CD8-positive, alpha-beta memory T cell (primary cell): Measurements from ENCODE around the gene PTCD1. TPM values are rescaled to one million over a fixed set of nuclear protein-coding genes. Genes with fewer than 3 reads are reported as not detected.
"Not testable (repeated sequence)": the region's sequence is repeated elsewhere in the genome, so short reads cannot be mapped to it uniquely, and the experiment has no call there.

Experiments used
- CTCF ChIA-PET: fragments of 350-600 bp; sonication (Branson Sonifier 250); formaldehyde crosslinking; loops from one replicate; lab custom pipeline; 2021; ENCODE audit warnings: antibody characterized with exemption; lab: Charles Lee
- POLR2A ChIA-PET: fragments of 350-600 bp; sonication (Branson Sonifier 250); formaldehyde crosslinking; loops from one replicate; lab custom pipeline; 2021; ENCODE audit warnings: antibody characterized with exemption; lab: Charles Lee
- DNase-seq, 5 donors: peaks; one replicate each; pipeline versions ENCODE4 v3.0.0 to v3.0.0-alpha.2; 2020 to 2022; ENCODE audit warnings: mixed read lengths in 1 of 5
- H3K27ac ChIP-seq: one replicate; pipeline ENCODE4 v1.7.0; 2013; ENCODE audit warnings: low read depth, mild to moderate bottlenecking, low read length, moderate library complexity
- H3K27me3 ChIP-seq: 2 replicates; pipeline ENCODE4 v1.7.0; 2013; ENCODE audit warnings: low read length, mild to moderate bottlenecking; ENCODE audit not compliant: insufficient read depth, poor library complexity, severe bottlenecking
- H3K36me3 ChIP-seq: 2 replicates; pipeline ENCODE4 v1.7.0; 2013; ENCODE audit warnings: mild to moderate bottlenecking, low read length, moderate library complexity; ENCODE audit not compliant: insufficient read depth
- H3K4me1 ChIP-seq: 2 replicates; pipeline ENCODE4 v1.7.0; 2013; ENCODE audit warnings: mild to moderate bottlenecking, low read length, moderate library complexity; ENCODE audit not compliant: insufficient read depth
- H3K4me3 ChIP-seq: 2 replicates; pipeline ENCODE4 v1.7.0; 2013; ENCODE audit warnings: mild to moderate bottlenecking, low read length
- H3K9me3 ChIP-seq: 2 replicates; pipeline ENCODE4 v1.7.0; 2013; ENCODE audit warnings: mild to moderate bottlenecking, low read length
- H3K27ac Mint-ChIP-seq, 8 donors: one replicate each; pipeline ENCODE4 v1.8.0; 2020 to 2021; ENCODE audit warnings: mixed read lengths in 8 of 8, mild to moderate bottlenecking in 6 of 8, inconsistent platforms in 3 of 8, moderate library complexity in 3 of 8
- H3K27me3 Mint-ChIP-seq, 2 donors: one replicate each; pipeline ENCODE4 v1.8.0; 2020 to 2021; ENCODE audit warnings: mixed read lengths in 2 of 2, mild to moderate bottlenecking in 1 of 2, moderate library complexity in 1 of 2
- H3K36me3 Mint-ChIP-seq, 3 donors: one replicate each; pipeline ENCODE4 v1.8.0; 2020 to 2021; ENCODE audit warnings: mixed read lengths in 3 of 3, inconsistent platforms in 1 of 3, mild to moderate bottlenecking in 1 of 3
- H3K4me1 Mint-ChIP-seq, 3 donors: one replicate each; pipeline ENCODE4 v1.8.0; 2020 to 2021; ENCODE audit warnings: mixed read lengths in 3 of 3, inconsistent platforms in 1 of 3, mild to moderate bottlenecking in 1 of 3
- H3K4me3 Mint-ChIP-seq, 7 donors: one replicate each; pipeline ENCODE4 v1.8.0; 2020 to 2021; ENCODE audit warnings: mixed read lengths in 7 of 7, mild to moderate bottlenecking in 6 of 7, moderate library complexity in 4 of 7, inconsistent platforms in 2 of 7
- H3K9me3 Mint-ChIP-seq, 5 donors: one replicate each; pipeline ENCODE4 v1.8.0; 2020 to 2022; ENCODE audit warnings: mixed read lengths in 5 of 5, mild to moderate bottlenecking in 3 of 5, moderate library complexity in 2 of 5, inconsistent platforms in 1 of 5
- polyA plus RNA-seq: library from polyadenylated mRNA; unstranded; fragments of 300-500 nt; fragmentation: Illumina TruSeq; gene quantifications from one replicate; pipeline ENCODE4 v1.2.3, GENCODE V29; 2021
- total RNA-seq, 2 experiments: library from RNA; stranded (reverse); gene quantifications; one replicate each; pipeline ENCODE4 v1.2.3, GENCODE V29; 2021

Gene PTCD1
- total and polyA plus RNA-seq, 3 experiments from 2014 or later: 4.5 to 11.4 (median 8.4) TPM

DNA sequence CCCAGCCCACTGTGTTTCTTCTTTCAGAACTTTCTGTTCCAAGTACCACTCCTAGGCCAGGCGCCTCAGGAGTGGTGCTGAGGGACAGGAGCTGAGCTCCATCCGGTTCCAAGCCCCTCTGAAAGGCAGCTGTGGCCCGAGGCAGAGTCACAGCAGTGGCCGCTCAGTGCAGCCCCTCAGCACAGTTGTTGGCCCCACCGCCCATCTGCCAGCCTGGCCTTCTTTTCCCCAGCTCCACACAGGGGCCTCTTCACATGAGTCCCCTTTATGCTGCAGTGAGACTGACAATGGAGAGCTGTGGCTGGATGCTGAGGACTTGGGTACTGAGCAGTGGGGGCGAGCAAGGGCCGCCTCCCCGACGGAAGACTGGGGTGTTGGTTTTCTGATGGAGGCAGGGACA is 20.3 kb downstream of the PTCD1 start:
- Histone ChIP-seq H3K27me3 (no peaks in the 10 kb centered on the region), H3K27ac (no peak overlapping the region), H3K4me1 (no peaks in the 10 kb centered on the region), H3K36me3 (peaks cover 51% of the 10 kb centered on the region), H3K4me3 (no peak overlapping the region), H3K9me3 (no peaks in the 10 kb centered on the region)
- Mint-ChIP-seq H3K27ac (peak overlapping the region in 1 of 8 donors; percentile 36), H3K9me3 (no peaks in the 10 kb centered on the region), H3K4me3 (no peak overlapping the region), H3K36me3 (peaks cover under 1 to 88% (median 16%) of the 10 kb centered on the region in 3 donors), H3K27me3 (no peaks in the 10 kb centered on the region), H3K4me1 (peaks cover 4 to 13% (median 6%) of the 10 kb centered on the region in 3 donors)
- CTCF ChIA-PET: no interaction called here
- no peak for DNase-seq
- POLR2A ChIA-PET: no interaction called here

DNA sequence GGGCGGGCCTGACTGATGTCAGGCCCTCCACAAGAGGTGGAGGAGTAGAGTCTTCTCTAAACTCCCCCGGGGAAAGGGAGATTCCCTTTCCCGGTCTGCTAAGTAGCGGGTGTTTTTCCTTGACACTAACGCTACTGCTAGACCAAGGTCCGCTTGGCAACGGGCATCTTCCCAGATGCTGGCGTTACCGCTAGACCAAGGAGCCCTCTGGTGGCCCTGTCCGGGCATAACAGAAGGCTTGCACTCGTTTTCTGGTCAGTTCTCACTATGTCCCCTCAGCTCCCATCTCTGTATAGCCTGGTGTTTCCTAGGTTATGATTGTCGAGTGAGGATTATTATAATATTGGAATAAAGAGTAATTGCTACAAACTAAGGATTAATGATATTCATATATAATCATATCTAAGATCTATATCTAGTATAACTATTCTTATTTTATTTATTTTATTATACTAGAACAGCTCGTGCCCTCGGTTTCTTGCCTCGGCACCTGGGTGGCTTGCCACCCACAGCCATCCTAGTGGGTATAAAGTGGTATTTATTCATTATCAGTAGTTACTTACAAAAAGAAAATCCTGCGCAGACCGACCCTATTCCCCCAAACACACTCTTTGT is 23.0 kb downstream of the PTCD1 start:
- peaks cover 11 to 33% (median 16%) of the 10 kb centered on the region in 3 donors for H3K4me1 Mint-ChIP-seq
- peak overlapping the region in 3 of 8 donors; percentile 36 to 47 (median 36) for H3K27ac Mint-ChIP-seq
- H3K27me3 ChIP-seq, H3K4me3 ChIP-seq, H3K4me3 Mint-ChIP-seq, H3K27me3 Mint-ChIP-seq, H3K9me3 Mint-ChIP-seq, H3K27ac ChIP-seq, H3K4me1 ChIP-seq, H3K9me3 ChIP-seq, POLR2A ChIA-PET: not testable (repeated sequence)
- H3K36me3 Mint-ChIP-seq: peaks cover 5 to 92% (median 23%) of the 10 kb centered on the region in 3 donors
- peak in 1 of 5 donors; percentile 55 for DNase-seq
- peaks cover 69% of the 10 kb centered on the region for H3K36me3 ChIP-seq
- CTCF ChIA-PET: interaction anchor here (1.3 to 1.8 kb wide), 3 partner anchors 23 to 83 kb away, joined by 3 to 4 read pairs (median 4); no protein-coding TSS in a partner anchor

DNA sequence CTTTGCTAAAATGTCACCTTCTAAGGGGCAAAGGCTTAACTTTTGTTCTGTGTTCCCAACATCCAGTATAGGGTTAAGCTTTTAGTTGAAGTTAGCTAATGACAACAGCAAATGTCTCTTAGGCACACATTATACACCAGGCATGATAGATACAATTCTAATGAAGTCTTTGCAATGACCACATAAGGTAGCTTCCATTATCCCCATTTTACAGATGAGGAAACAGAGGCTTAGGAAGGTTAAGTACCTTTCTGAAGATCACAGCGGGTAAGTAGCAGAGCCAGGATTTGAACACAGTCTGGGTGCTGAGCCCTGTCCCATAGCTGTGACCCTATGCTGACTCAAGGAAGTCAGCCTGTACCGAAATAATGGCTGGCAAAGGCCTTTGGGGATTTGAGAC is 28.0 kb downstream of the PTCD1 start:
- Histone ChIP-seq H3K27ac (no peak overlapping the region), H3K27me3 (no peaks in the 10 kb centered on the region), H3K9me3 (no peaks in the 10 kb centered on the region), H3K36me3 (peaks cover 34% of the 10 kb centered on the region), H3K4me3 (no peak overlapping the region), H3K4me1 (peaks cover 37% of the 10 kb centered on the region)
- POLR2A ChIA-PET: interaction anchor here (0.8 kb wide), 1 partner anchor 28 kb away, joined by 3 read pairs; the partner anchor contains the start of gene PTCD1
- H3K27ac Mint-ChIP-seq: peak overlapping the region; percentile 21 to 99 (median 96)
- peaks cover 5 to 68% (median 8%) of the 10 kb centered on the region in 3 donors for H3K36me3 Mint-ChIP-seq
- H3K9me3 Mint-ChIP-seq: no peaks in the 10 kb centered on the region
- CTCF ChIA-PET: interaction anchor here (1.7 kb wide), 1 partner anchor 45 kb away, joined by 4 read pairs; no protein-coding TSS in a partner anchor
- no peaks in the 10 kb centered on the region for H3K27me3 Mint-ChIP-seq
- H3K4me3 Mint-ChIP-seq: peak overlapping the region; percentile 11 to 99 (median 93)
- peaks cover 46 to 68% (median 54%) of the 10 kb centered on the region in 3 donors for H3K4me1 Mint-ChIP-seq
- DNase-seq: no peak

- peak overlapping the region; percentile 80 for H3K4me3 ChIP-seq
- ChIA-PET POLR2A (interaction anchor here (0.5 to 2.9 kb wide), 6 partner anchors 20 to 149 kb away, joined by 6 to 29 read pairs (median 12); partner anchors contain the start of genes ARPC1B, ZNF394 and ZNF655), CTCF (interaction anchor here (1.6 to 1.7 kb wide), 2 partner anchors 15 to 44 kb away, joined by 4 read pairs; no protein-coding TSS in a partner anchor)
- H3K9me3 ChIP-seq: no peaks in the 10 kb centered on the region
- H3K36me3 Mint-ChIP-seq: peaks cover 5 to 63% (median 8%) of the 10 kb centered on the region in 3 donors
- peak overlapping the region; percentile 89 to 99 (median 95) for H3K4me3 Mint-ChIP-seq
- no peak for DNase-seq
- H3K4me1 ChIP-seq: peaks cover 37% of the 10 kb centered on the region
- H3K4me1 Mint-ChIP-seq: peaks cover 47 to 69% (median 49%) of the 10 kb centered on the region in 3 donors
- H3K27me3 Mint-ChIP-seq: no peaks in the 10 kb centered on the region
- peak overlapping the region; percentile 91 to 100 (median 98) for H3K27ac Mint-ChIP-seq
- no peaks in the 10 kb centered on the region for H3K27me3 ChIP-seq
- peak overlapping the region; percentile 93 for H3K27ac ChIP-seq
- H3K9me3 Mint-ChIP-seq: no peaks in the 10 kb centered on the region
- H3K36me3 ChIP-seq: peaks cover 31% of the 10 kb centered on the region
Observed at GRCh38 chr7:99409806-99410205, 28.8 kb downstream of the PTCD1 start.

GRCh38 chr7:99409192-99409572 is 29.4 kb downstream of the PTCD1 start:
- H3K27ac ChIP-seq: peak overlapping the region; percentile 93
- H3K9me3 Mint-ChIP-seq: no peaks in the 10 kb centered on the region
- H3K9me3 ChIP-seq: no peaks in the 10 kb centered on the region
- no peaks in the 10 kb centered on the region for H3K27me3 ChIP-seq
- H3K4me1 ChIP-seq: peaks cover 40% of the 10 kb centered on the region
- H3K27ac Mint-ChIP-seq: peak overlapping the region; percentile 91 to 100 (median 98)
- H3K4me3 Mint-ChIP-seq: peak overlapping the region; percentile 89 to 99 (median 95)
- H3K36me3 Mint-ChIP-seq: peaks cover 5 to 63% (median 8%) of the 10 kb centered on the region in 3 donors
- H3K4me1 Mint-ChIP-seq: peaks cover 50 to 73% (median 52%) of the 10 kb centered on the region in 3 donors
- H3K4me3 ChIP-seq: peak overlapping the region; percentile 80
- CTCF ChIA-PET: interaction anchor here (0.6 to 1.9 kb wide), 19 partner anchors 11 to 96 kb away, joined by 3 to 9 read pairs (median 4); partner anchors contain the start of gene ZKSCAN5
- POLR2A ChIA-PET: interaction anchor here (0.6 to 5.4 kb wide), 19 partner anchors 10 to 1019 kb away, joined by 3 to 45 read pairs (median 6); partner anchors contain the start of genes ARPC1B, ATP5MF, CPSF4 and PTCD1
- no peak for DNase-seq
- no peaks in the 10 kb centered on the region for H3K27me3 Mint-ChIP-seq
- H3K36me3 ChIP-seq: peaks cover 31% of the 10 kb centered on the region

DNA sequence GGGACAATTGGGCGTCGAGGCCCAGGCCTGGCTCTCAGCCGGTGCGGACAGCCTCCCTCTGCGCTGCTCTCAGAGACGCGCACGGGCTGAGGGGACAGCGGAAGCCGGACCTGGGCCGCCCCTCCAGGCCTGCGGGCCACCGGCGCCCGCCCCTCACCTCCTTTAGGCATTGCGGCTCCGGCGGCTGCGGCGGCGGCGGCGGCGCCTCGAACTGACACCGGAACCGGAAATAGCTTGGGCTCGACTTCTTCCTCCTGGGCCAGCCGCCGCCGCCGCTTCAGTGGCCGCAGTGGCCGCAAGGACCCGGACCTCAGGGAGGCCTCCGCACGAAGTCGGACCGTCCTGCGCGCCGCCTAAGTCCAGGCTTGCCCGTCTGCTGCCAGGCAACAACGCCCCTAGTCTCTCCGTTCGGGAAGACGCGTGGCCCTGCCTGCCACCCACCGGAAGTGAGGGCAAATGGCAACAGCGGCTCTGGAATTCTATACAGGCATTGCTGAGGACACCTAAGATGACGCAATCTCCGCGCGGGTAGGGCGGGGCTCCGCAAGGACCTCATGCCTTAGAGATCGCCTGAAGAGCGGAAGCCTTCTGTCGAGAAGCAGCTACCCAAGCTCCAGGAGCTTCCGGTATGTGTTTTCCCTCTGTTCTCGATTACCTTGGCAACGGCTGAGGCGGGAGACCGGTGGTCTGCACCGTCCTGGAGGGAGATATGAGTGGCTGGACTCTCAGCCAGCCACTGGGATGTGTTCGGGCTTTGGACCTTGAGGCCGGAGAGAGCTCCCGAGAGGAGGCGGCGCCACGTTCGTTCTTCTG is 30.0 kb downstream of the PTCD1 start, which contains the start of the genes BUD31 and PDAP1:
BUD31 (plus strand) TSS at position 591 of the 813 bp plus-strand sequence. CDS start 2,124 bp downstream, outside the sequence.
PDAP1 (minus strand) TSS at position 219 of the 813 bp plus-strand sequence; CDS start at position 170, 49 bp downstream.
- H3K4me3 ChIP-seq: peak within 1 kb of the TSS; percentile 80
- POLR2A ChIA-PET: interaction anchor here (0.5 to 5.4 kb wide), 20 partner anchors 9 to 1028 kb away, joined by 3 to 45 read pairs (median 6); partner anchors contain the start of genes ARPC1B, ATP5MF, CPSF4 and PTCD1
- H3K27me3 Mint-ChIP-seq: no peaks in the 10 kb centered on the region
- H3K9me3 Mint-ChIP-seq: no peaks in the 10 kb centered on the region
- peaks cover 55 to 76% (median 55%) of the 10 kb centered on the region in 3 donors for H3K4me1 Mint-ChIP-seq
- H3K27ac Mint-ChIP-seq: peak within 1 kb of the TSS; percentile 91 to 100 (median 98)
- peak; percentile 85 to 99 (median 96) for DNase-seq
- no peaks in the 10 kb centered on the region for H3K27me3 ChIP-seq
- peak within 1 kb of the TSS; percentile 93 for H3K27ac ChIP-seq
- H3K4me1 ChIP-seq: peaks cover 40% of the 10 kb centered on the region
- CTCF ChIA-PET: interaction anchor here (0.6 to 1.9 kb wide), 19 partner anchors 10 to 209 kb away, joined by 3 to 9 read pairs (median 4); partner anchors contain the start of gene ZKSCAN5
- no peaks in the 10 kb centered on the region for H3K9me3 ChIP-seq
- H3K36me3 Mint-ChIP-seq: peaks cover 5 to 66% (median 8%) of the 10 kb centered on the region in 3 donors
- H3K4me3 Mint-ChIP-seq: peak within 1 kb of the TSS; percentile 89 to 99 (median 95)
- peaks cover 35% of the 10 kb centered on the region for H3K36me3 ChIP-seq

GRCh38 chr7:99407872-99408378 is 30.7 kb downstream of the PTCD1 start:
- H3K4me3 Mint-ChIP-seq: peak overlapping the region; percentile 89 to 99 (median 95)
- Histone ChIP-seq H3K4me3 (peak overlapping the region; percentile 80), H3K27ac (peak overlapping the region; percentile 93), H3K4me1 (peaks cover 40% of the 10 kb centered on the region), H3K36me3 (peaks cover 35% of the 10 kb centered on the region), H3K27me3 (no peaks in the 10 kb centered on the region), H3K9me3 (no peaks in the 10 kb centered on the region)
- peaks cover 5 to 66% (median 10%) of the 10 kb centered on the region in 3 donors for H3K36me3 Mint-ChIP-seq
- H3K27ac Mint-ChIP-seq: peak overlapping the region; percentile 91 to 100 (median 98)
- no peaks in the 10 kb centered on the region for H3K27me3 Mint-ChIP-seq
- ChIA-PET POLR2A (interaction anchor here (1.2 to 5.4 kb wide), 9 partner anchors 9 to 151 kb away, joined by 4 to 45 read pairs (median 10); partner anchors contain the start of genes ARPC1B, ATP5MF, CPSF4 and PTCD1), CTCF (interaction anchor here (1.1 to 1.9 kb wide), 9 partner anchors 9 to 209 kb away, joined by 3 to 9 read pairs (median 5); partner anchors contain the start of gene ZKSCAN5)
- H3K9me3 Mint-ChIP-seq: no peaks in the 10 kb centered on the region
- peak in 3 of 5 donors; percentile 14 to 57 (median 30) for DNase-seq
- peaks cover 53 to 72% (median 55%) of the 10 kb centered on the region in 3 donors for H3K4me1 Mint-ChIP-seq
